ENCODE measurements around the gene GTF3C5.
"Not testable (repeated sequence)": the region's sequence is repeated elsewhere in the genome, so short reads cannot be mapped to it uniquely, and the experiment has no call there.

GTF3C5 gene

GRCh38 chr9:133056533-133056932, 25.7 kb downstream of the GTF3C5 start:
- no peak for DNase-seq

DNA sequence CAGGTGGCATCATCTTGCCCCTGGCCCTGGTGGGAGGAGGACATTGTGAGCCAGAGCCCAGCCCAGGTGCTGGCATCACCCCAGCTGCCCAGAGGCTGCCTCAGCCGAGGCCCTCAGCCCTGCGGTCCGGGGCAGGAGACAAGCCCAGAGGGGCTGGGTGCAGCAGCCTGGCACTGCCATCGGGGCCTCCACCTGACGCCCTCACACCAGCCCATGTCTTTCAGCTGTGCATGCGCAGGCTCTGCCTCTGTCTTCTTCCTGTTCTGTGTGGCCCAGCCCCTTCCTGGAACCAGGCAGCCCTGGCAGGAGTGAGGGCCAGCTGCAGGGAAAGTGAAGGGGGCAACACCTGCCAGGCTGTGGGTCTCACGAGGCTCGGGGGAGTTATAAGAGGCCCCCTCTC, 26.2 kb downstream of the GTF3C5 start:
- no peak for DNase-seq

- DNase-seq: no peak
Measured at GRCh38 chr9:133057553-133057952, 26.8 kb downstream of the GTF3C5 start.

DNA sequence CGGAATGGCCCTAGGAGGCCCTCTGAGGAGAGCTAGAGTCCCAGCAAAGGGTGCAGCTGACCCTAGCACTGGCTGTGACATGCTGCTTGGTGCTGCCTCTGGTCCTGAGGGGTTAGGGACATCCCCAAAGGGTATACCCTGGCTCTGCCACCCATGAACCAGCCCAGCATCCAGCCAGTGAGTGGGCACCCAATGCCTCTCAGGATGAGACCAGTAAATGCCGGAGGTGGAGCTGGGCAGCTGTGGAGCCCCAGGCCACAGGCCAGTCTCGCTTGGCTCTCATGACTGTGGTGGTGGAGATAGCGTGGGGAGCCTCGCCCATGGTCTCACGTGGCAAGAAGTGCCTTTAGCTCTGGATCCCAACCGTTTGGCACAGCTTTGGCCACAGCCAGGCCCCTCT, 27.3 kb downstream of the GTF3C5 start:
- no peak for DNase-seq

DNA sequence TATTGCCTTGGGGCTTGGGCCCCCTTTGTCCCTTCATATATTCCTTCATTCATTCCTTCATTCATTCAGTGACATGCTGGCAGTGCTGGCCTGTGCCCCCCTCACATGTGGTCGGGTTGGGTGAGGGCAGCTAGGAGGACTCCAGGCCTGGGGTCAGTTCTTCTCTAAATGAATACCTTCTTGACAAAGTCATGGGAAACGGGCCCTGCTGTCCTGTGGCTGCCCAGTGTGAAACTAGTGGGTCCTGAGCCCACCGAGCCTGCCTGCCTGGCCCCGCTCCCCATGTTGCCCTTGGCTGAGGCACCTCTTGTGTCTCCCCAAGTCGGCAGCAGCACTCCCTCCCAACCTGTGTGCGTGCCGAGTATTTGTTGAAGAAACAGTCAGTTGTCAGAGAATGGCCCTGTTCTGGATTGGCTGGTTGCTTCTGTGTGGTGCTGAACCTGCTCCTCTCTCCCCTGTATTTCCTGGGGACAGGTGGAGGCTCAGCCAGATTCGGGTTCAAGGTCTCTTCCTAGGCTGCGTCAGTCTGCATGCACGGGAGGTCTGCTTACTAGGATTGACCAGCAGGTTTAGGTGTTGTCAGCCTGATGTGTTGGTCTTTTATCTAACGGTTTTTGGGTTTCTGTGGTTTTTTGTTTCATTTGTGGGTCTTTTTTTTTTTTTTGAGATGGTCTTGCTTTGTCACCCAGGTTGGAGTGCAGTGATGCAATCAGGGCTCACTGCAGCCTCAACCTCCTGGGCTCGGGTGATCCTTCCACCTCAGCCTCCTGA, 27.9 kb downstream of the GTF3C5 start:
- no peak for DNase-seq

DNA sequence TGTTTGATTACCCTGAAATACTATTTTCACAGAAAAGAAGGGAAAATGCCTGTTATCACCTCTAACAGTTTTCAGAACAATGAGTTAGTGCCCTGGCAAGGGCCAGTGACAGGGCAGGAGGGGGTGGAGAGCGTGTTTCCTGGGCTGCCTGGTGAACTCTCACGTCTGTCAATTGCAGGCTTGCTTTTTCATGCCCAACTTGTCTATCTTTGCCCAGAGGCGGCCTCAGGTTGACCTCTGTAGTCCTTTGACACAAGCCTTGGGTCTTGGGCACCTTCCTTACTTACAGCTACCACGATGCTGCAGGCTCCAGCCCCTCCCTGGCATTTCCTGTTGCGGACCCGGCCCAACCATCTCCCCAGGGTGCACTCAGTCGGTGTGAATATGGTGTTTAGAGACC, 28.8 kb downstream of the GTF3C5 start:
- DNase-seq: no peak

GRCh38 chr9:133060417-133060841, 29.6 kb downstream of the GTF3C5 start:
- no peak for DNase-seq

DNA sequence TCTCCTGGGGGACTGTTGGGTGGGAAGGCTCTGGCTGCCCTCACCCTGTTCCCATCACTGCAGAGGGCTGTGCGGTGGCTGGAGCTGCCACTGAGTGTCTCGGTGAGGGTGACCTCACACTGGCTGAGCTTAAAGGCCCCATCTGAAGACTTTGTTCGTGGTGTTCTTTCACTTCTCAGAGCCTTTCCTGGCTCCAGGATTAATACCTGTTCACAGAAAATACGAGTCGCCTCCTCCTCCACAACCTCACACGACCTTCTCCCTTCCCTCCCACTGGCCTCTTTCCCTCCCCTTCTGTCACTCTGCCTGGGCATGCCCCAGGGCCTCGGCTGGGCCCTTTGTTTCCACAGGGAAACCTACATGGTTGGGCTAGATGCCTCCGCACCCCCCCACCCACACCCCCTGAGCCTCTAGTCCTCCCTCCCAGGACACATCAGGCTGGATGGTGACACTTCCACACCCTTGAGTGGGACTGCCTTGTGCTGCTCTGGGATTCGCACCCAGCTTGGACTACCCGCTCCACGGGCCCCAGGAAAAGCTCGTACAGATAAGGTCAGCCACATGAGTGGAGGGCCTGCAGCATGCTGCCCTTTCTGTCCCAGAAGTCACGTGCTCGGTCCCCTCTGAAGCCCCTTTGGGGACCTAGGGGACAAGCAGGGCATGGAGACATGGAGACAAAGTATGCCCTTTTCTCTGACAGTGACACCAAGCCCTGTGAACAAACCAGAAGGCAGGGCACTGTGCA, 30.4 kb downstream of the GTF3C5 start:
- DNase-seq: not testable (repeated sequence)

DNA sequence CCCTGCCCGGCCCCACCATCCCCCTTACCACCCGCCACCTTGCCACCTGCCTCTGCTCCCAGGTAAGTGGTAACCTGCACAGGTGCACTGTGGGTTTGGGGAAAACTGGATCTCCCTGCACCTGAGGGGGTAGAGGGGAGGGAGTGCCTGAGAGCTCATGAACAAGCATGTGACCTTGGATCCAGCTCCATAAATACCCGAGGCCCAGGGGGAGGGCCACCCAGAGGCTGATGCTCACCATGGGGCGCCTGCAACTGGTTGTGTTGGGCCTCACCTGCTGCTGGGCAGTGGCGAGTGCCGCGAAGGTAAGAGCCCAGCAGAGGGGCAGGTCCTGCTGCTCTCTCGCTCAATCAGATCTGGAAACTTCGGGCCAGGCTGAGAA, 31.0 kb downstream of the GTF3C5 start, which contains the start of gene CEL:
Gene CEL (plus strand): TSS at position 218 of the 382 bp plus-strand sequence. CDS start 22 bp downstream, at position 240.
- DNase-seq: not testable (repeated sequence)

DNA sequence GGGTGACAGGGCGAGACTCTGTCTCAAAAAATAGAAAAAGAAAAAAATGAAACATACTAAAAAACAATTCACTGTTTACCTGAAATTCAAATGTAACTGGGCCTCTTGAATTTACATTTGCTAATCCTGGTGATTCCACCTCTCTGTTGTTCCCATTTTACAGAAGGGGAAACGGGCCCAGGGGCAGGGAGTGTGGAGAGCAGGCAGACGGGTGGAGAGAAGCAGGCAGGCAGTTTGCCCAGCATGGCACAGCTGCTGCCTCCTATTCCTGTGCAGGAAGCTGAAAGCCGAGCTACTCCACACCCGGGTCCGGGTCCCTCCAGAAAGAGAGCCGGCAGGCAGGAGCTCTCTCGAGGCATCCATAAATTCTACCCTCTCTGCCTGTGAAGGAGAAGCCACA, 31.8 kb downstream of the GTF3C5 start:
- DNase-seq: not testable (repeated sequence)

GRCh38 chr9:133063159-133063499, 32.3 kb downstream of the GTF3C5 start:
- DNase-seq: no peak

DNA sequence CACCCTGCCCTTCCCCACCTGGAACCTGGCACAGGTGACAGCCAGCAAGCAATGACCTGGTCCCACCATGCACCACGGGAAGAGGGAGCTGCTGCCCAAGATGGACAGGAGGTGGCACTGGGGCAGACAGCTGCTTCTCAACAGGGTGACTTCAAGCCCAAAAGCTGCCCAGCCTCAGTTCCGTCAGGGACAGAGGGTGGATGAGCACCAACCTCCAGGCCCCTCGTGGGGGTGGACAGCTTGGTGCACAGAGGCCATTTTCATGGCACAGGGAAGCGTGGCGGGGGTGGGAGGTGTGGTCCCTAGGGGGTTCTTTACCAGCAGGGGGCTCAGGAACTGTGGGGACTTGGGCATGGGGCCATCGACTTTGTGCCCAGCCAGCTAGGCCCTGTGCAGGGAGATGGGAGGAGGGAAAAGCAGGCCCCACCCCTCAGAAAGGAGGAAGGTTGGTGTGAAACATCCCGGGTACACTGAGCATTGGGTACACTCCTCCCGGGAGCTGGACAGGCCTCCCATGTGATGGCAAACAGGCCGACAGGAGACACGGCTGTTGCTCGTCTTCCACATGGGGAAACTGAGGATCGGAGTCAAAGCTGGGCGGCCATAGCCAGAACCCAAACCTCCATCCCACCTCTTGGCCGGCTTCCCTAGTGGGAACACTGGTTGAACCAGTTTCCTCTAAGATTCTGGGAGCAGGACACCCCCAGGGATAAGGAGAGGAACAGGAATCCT, 32.9 kb downstream of the GTF3C5 start:
- DNase-seq: no peak

- no peak for DNase-seq
Measured at GRCh38 chr9:133064241-133065069, 33.7 kb downstream of the GTF3C5 start.

GRCh38 chr9:133065070-133065388, 34.2 kb downstream of the GTF3C5 start:
- DNase-seq: no peak

GRCh38 chr9:133066181-133066983, 35.6 kb downstream of the GTF3C5 start:
- no peak for DNase-seq

DNA sequence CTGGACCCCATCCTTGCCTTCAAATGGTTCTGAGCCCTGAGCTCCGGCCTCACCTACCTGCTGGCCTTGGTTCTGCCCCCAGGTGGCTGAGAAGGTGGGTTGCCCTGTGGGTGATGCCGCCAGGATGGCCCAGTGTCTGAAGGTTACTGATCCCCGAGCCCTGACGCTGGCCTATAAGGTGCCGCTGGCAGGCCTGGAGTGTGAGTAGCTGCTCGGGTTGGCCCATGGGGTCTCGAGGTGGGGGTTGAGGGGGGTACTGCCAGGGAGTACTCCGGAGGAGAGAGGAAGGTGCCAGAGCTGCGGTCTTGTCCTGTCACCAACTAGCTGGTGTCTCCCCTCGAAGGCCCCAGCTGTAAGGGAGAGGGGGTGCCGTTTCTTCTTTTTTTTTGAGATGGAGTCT, 36.2 kb downstream of the GTF3C5 start:
- DNase-seq: no peak

GRCh38 chr9:133067813-133068212, 37.0 kb downstream of the GTF3C5 start:
- DNase-seq: no peak

- DNase-seq: not testable (repeated sequence)
Measured at GRCh38 chr9:133068431-133068830, 37.6 kb downstream of the GTF3C5 start.

GRCh38 chr9:133070500-133070961, 39.7 kb downstream of the GTF3C5 start:
- not testable (repeated sequence) for DNase-seq

GRCh38 chr9:133070985-133071384, 40.2 kb downstream of the GTF3C5 start:
- DNase-seq: not testable (repeated sequence)

- DNase-seq: no peak
Measured at GRCh38 chr9:133071484-133072150, 40.8 kb downstream of the GTF3C5 start.

Data from T1000 (cell line).